Activated CD8-positive, alpha-beta memory T cell treated with anti-CD3 and anti-CD28 coated beads, Interleukin-2, amount 50 U/mL, for 1 hour (primary cell): ENCODE results near the gene KIAA0408.

Source experiments
- DNase-seq: peaks from one replicate; pipeline ENCODE4 v3.0.0-alpha.2; 2020; ENCODE audit errors: extremely low read depth

Gene KIAA0408

GRCh38 chr6:127459231-127459641 is at the start of gene KIAA0408:
KIAA0408 (minus strand) TSS chr6:127459389; CDS start chr6:127453981, 5,408 bp downstream.
- no peak for DNase-seq

GRCh38 chr6:127506894-127507293 is 47.7 kb upstream of the KIAA0408 start:
- DNase-seq, result no peak

- DNase-seq, result no peak
Measured at GRCh38 chr6:127503022-127503421, 43.8 kb upstream of the KIAA0408 start.

GRCh38 chr6:127497410-127497809 is 38.2 kb upstream of the KIAA0408 start:
- no peak for DNase-seq

- DNase-seq, result no peak
Measured at GRCh38 chr6:127496471-127496870, 37.3 kb upstream of the KIAA0408 start.

GRCh38 chr6:127494240-127494767 is 35.1 kb upstream of the KIAA0408 start:
- DNase-seq, result no peak

GRCh38 chr6:127489248-127489647 is 30.1 kb upstream of the KIAA0408 start:
- no peak for DNase-seq

- DNase-seq, result no peak
Measured at GRCh38 chr6:127486934-127487333, 27.7 kb upstream of the KIAA0408 start.

GRCh38 chr6:127484212-127484863 is 25.1 kb upstream of the KIAA0408 start:
- DNase-seq, result no peak

- DNase-seq, result no peak
Measured at GRCh38 chr6:127483399-127484055, 24.3 kb upstream of the KIAA0408 start.

- no peak for DNase-seq
Measured at GRCh38 chr6:127482325-127482724, 23.1 kb upstream of the KIAA0408 start.

- no peak for DNase-seq
Measured at GRCh38 chr6:127481628-127482027, 22.4 kb upstream of the KIAA0408 start.

GRCh38 chr6:127481111-127481510 is 21.9 kb upstream of the KIAA0408 start:
- no peak for DNase-seq

- DNase-seq, result no peak
Measured at GRCh38 chr6:127477658-127478057, 18.5 kb upstream of the KIAA0408 start.

GRCh38 chr6:127475823-127476176 is 16.6 kb upstream of the KIAA0408 start:
- DNase-seq, result no peak

GRCh38 chr6:127475135-127475822 is 16.1 kb upstream of the KIAA0408 start:
- DNase-seq, result no peak

GRCh38 chr6:127471379-127472255 is 12.4 kb upstream of the KIAA0408 start:
- DNase-seq, result no peak

GRCh38 chr6:127468936-127469335 is 9.7 kb upstream of the KIAA0408 start:
- no peak for DNase-seq

- DNase-seq, result no peak
Measured at GRCh38 chr6:127466416-127466815, 7.2 kb upstream of the KIAA0408 start.

- DNase-seq, result no peak
Measured at GRCh38 chr6:127464881-127465459, 5.8 kb upstream of the KIAA0408 start.

GRCh38 chr6:127464161-127464880 is 5.1 kb upstream of the KIAA0408 start:
- no peak for DNase-seq
